GM19025 (cell line): ENCODE measurements around the gene RANBP10.
A peak's percentile ranks its signal among the peaks of the same experiment; 100 is the strongest.

Source experiments
- ATAC-seq: cut with Tn5 transposase; IDR thresholded peaks from one replicate; pipeline ENCODE4 v1.9.1; 2021; ENCODE audit warnings: mild to moderate bottlenecking, low read depth, moderate library complexity; ENCODE audit not compliant: unreplicated experiment

RANBP10 gene

GRCh38 chr16:67833030-67833414 lies 26.7 kb upstream of the RANBP10 start:
- no peak for ATAC-seq

DNA sequence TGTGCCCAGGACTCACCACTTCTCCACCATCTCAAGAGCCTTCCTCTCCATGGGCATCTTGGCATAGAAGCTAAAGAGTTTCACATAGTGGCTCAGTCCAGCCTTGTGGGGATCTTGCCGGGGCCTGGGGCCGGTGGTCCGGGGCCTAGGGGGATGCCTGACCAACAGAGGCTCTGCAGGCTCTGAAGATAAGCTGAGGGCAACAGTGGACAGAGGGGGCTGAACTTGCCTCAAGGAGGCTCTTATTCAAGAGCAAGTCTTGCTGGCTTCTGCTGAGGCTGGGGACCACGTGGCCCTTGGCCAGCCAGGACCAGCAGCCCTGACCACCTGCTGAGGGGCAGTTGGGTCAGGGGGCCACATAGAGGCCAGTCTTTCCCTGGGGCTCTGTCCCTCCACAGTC lies 22.3 kb upstream of the RANBP10 start:
- no peak for ATAC-seq

DNA sequence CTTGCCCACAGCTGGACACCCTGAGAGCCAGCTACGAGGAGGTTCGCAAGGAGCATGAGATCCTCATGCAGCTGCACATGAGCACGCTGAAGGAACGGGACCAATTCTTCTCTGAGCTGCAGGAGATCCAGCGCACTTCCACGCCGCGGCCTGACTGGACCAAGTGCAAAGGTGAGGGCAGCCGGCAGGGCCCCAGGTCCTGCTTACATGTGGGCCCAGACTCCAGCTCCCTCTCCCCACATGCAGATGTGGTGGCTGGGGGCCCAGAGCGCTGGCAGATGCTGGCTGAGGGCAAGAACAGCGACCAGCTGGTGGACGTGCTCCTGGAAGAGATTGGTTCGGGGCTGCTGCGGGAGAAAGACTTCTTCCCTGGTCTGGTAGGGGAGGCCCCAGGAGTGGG lies 19.5 kb upstream of the RANBP10 start:
- no peak for ATAC-seq

DNA sequence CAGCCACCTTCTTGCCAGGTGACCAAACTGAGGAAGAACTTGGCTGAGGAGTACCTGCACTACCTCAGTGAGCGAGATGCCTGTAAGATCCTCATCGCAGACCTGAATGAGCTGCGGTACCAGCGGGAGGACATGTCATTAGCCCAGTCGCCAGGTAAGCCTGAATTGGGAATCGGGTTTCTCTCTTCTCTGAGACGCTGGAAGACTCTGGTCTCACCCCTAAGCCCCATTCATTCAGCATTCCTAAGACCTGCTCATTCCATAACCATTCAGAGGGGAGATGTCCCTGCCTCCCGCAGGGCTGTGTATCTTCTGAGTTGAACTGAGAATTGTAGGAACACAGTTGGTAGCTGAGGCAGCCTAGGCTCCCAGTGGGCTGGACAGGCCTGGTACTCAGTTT lies 18.8 kb upstream of the RANBP10 start:
- no peak for ATAC-seq

DNA sequence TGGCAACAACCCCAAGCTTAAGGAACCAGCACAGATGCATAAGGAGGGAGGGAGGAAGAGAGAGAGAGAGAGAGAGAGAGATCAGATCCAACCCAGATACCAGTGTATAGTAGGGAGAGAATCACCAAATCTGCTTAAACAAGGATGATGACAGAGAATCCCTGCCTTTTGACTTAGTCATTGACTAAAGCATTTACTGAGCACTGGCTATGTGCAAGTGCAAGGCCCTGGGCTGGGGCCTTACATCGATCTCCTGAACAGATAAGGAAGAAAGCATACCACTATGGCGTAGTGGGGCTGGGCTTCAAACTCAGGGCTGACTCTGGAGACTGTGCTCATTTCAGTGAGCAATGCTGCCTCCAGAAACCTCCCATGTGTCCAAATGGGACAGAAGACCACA lies 16.2 kb upstream of the RANBP10 start:
- no peak for ATAC-seq

GRCh38 chr16:67820608-67821259 lies 14.4 kb upstream of the RANBP10 start:
- ATAC-seq, result no peak

- ATAC-seq, result no peak
Measured at GRCh38 chr16:67814567-67814966, 8.2 kb upstream of the RANBP10 start.

- no peak for ATAC-seq
Measured at GRCh38 chr16:67811899-67812298, 5.5 kb upstream of the RANBP10 start.

DNA sequence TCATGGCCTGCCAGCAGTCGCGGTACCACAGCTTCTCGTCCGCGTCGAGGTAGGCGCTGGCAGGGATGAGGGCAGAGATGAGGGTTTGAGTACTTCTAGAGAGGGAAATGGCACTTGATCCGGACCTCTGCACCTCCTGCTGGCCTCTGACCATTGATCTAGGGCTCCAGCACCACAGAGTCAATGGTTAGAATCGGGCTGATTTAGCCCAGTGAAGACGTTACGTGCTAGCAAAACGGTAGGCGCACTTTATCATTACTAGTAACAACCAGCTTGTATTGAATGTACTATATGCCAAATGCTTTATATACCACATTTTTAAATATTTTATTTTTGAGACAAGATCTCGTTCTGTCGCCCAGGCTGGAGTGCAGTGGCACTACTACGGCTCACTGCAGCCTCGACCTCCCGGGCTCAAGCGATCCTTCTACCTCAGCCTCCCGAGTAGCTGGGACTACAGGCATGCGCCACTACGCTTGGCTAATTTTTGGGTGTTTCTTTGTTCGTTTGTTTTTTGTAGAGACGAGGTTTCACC lies 855 bp upstream of the RANBP10 start:
- ATAC-seq, result no peak

- peak; percentile 0 for ATAC-seq
Measured at GRCh38 chr16:67805718-67806427, 487 bp downstream of the RANBP10 start.

DNA sequence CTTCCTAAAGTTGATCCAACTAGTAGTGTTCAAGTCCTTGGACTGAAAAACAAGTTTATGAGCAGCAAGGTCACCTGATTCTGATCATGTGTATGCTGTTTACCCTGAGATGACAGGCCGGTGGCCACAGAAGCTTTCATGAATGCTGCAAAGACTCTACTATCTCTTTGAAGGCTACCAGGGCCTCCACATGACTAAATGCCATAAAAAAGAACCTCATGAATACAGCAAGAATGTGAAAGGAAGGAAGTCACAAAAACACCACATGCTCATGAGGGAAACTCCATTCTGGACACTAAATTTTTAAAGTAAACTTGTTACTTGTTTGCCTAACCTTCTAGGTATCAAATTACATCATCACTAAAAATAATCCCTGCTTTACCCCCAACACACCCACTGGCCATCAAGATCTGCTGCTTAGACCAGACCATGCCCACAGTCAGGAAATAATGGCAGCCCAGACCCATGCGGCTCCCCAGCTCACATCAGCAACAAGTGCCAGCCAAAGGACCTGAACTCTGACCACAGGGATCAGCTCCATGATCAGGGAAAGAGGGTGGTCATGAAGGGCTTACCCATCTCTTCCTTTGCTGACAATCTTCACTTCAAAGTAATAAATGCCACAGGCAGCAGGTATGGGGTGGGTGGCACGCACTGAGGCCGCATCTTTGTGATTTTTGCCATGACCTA lies 1.4 kb downstream of the RANBP10 start:
- no peak for ATAC-seq

DNA sequence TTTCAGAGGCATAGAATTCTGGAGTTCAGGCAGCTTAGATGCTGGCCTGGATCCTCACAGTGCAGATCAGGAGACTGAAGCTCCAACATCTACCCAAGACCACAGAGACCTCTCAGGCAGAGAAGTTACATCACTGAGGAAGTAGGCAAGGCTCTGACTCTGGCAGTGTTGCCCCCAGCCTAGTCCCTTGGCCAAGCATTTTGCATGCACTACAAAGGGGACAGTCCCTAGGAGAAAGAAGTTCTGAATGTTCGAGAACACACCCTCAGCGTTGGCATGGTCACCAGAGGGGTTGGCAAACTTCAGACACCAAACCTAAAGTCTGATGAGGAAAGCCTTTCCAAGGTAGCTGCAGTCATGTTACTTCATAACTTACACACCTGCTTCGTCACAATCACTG lies 2.5 kb downstream of the RANBP10 start:
- no peak for ATAC-seq

DNA sequence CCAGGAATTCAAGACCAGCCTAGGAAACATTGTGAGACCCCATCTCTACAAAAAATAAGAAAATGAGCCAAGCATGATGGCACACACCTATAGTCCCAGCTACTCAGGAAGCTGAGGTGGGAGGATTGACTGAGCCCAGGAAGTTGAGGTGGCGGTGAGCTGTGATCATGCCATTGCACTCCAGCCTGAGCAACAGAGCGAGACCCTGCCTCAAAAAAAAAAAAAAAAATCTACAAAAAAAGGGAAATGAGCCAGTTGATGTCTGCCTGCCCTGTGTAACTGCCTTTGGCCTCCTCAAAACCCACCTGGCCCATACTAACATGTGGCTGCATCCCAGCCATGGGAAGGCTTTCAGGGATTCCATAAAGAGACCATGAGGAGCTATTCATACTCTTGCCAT lies 4.5 kb downstream of the RANBP10 start:
- ATAC-seq, result no peak

DNA sequence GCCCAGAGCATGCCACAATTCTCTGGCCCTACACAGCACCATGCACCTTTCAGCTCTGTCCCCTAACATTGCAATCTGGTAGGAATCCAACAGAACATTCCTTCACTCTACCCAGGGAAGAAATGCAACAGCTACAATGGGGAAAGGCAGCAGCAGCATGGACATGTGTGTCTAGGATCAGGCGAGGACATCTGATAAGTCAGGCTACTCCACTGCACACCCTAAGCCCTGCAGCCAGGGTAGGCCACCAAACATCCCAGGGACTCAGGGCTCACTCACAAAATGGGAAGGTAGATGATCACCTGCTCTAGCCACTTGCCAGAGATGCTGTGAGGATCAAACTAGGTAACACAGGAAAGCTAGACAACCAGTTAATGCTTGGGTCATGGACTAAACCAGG lies 5.1 kb downstream of the RANBP10 start:
- ATAC-seq, result no peak

DNA sequence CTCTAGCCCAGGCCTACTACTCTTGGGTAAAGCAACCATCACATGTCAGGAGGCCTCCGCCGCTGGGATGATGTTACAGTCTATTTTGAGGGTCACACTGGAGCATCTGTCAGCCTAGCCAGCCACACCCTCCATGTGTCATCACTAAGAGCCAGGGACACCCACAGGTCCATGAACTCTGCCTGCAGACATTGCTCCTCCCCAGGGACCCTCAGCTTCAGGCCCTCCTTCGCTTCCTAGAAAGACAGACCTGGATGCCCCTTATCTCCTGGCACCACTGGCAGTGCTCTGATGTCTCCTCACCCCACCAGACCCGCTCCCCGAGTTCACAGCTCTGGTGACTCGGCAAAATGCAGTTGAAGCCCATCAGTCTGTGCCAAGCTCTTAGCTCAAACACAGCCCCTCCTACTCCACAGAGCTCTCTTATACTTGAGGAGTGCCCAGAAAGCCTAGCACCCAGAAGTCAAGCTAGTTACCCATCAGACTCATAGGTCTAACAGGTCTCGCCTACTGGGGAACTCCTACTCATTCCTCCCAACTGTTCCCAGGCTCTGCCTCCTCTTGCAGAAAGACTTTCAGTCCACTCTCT lies 5.9 kb downstream of the RANBP10 start:
- no peak for ATAC-seq

GRCh38 chr16:67796099-67796718 lies 10.2 kb downstream of the RANBP10 start:
- no peak for ATAC-seq

- ATAC-seq, result no peak
Measured at GRCh38 chr16:67790071-67790470, 16.3 kb downstream of the RANBP10 start.

GRCh38 chr16:67786491-67786890 lies 19.9 kb downstream of the RANBP10 start:
- no peak for ATAC-seq

DNA sequence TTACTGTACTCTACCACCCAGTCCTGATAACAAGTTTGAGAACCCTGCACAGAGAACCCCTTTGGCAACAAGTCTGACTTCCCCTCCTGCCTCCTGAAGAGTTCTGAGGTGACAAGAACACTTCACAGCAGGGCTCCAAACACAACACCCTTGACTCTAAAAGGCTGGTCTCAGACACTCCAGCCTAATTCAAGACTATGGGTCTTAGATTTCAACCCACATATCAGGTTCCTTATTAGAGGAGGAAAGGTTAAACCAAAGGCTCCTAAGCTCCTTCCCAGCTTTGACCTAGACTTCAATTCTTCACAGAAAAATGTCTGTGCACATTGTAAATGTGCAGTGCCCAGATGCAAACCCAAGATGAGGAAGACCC lies 23.0 kb downstream of the RANBP10 start:
- ATAC-seq, result no peak

- no peak for ATAC-seq
Measured at GRCh38 chr16:67782567-67783352, 23.6 kb downstream of the RANBP10 start.
